Prostate gland (tissue), 2 donors: ENCODE data around the gene OR5A1. TPM values are rescaled to one million over a fixed set of nuclear protein-coding genes. Genes with fewer than 3 reads are reported as not detected.
"Not testable (repeated sequence)": the region's sequence is repeated elsewhere in the genome, so short reads cannot be mapped to it uniquely, and the experiment has no call there.

ENCODE experiments used
- DNase-seq: peaks from one replicate; pipeline ENCODE4 v3.0.0-alpha.2; 2019; ENCODE audit warnings: low spot score
- H3K27ac ChIP-seq, 2 donors: fragments of 200-600 bp; sonication (generic); 2 replicates each; pipeline ENCODE4 v1.5.1; 2017 to 2019
- H3K27me3 ChIP-seq: fragments of 200-600 bp; sonication (generic); replicated peaks from 2 replicates; pipeline ENCODE4 v1.5.1; 2019; ENCODE audit not compliant: insufficient read depth
- H3K36me3 ChIP-seq, 2 donors: fragments of 200-600 bp; sonication (generic); 1 replicate in 1 of 2; 2 replicates in 1 of 2; pipeline versions ENCODE4 v1.5.1 to v1.8.1; 2017 to 2019
- H3K4me1 ChIP-seq: fragments of 200-600 bp; sonication (generic); replicated peaks from 2 replicates; pipeline ENCODE4 v1.5.1; 2019
- H3K4me3 ChIP-seq, 2 donors: fragments of 200-600 bp; sonication (generic); 2 replicates each; pipeline ENCODE4 v1.5.1; 2017 to 2019
- H3K9me3 ChIP-seq: fragments of 200-600 bp; sonication (generic); 2 replicates; pipeline ENCODE4 v1.5.1; 2017
- CTCF ChIP-seq, 4 experiments: fragments of 200-600 bp in 2 of 4; fragments of 450-650 bp in 2 of 4; sonication (generic) in 2 of 4; IDR thresholded peaks; 1 replicate in 3 of 4; 2 replicates in 1 of 4; pipeline ENCODE4 v1.5.1; 2016 to 2019; ENCODE audit warnings: antibody characterized with exemption in 4 of 4, mild to moderate bottlenecking in 2 of 4, moderate library complexity in 2 of 4
- POLR2A ChIP-seq: fragments of 450-650 bp; IDR thresholded peaks from one replicate; pipeline ENCODE4 v1.6.1; 2016; ENCODE audit warnings: antibody characterized with exemption, mild to moderate bottlenecking
- POLR2AphosphoS5 ChIP-seq: sonication (generic); formaldehyde crosslinking; IDR thresholded peaks from one replicate; pipeline ENCODE4 v1.6.1; 2017; ENCODE audit warnings: antibody characterized with exemption
- WGBS: methylation state at CpG from one replicate; pipeline ENCODE4 v1.1.5; 2018; 5-methylcytosine and 5-hydroxymethylcytosine counted together
- intact Hi-C: fragments of 100-400 bp; cut with DNase I; formaldehyde crosslinking; loops from one replicate; pipeline ENCODE4 v1.14.2; 2022
- total RNA-seq, 2 donors: library from RNA; depleted of rRNA; stranded (reverse); fragments of >200 nt; gene quantifications; one replicate each; pipeline ENCODE4 v1.1.0, GENCODE V29; 2016

The OR5A1 gene
- total RNA-seq, 2 donors from 2014 or later = 0.17 TPM; not detected in 1

DNA sequence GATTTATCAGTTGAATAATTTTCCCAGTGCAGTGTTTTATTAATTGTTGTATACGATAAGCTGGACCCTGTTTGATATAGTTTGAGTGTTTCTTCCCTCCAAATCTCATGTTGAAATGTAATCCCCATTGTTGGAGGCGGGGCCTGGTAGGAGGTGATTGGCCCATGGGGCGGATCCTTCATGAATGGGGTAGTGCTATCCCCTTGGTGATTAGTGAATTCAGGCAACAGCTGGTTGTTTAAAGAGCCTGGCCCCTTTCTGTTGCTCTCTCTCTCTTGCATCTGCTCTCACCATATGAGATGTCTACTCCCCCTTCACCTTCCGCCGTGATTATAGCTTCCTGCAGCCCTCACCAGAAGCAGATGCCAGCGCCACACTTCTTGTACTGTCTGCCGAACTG is 1.5 kb downstream of the OR5A1 start:
- Histone ChIP-seq H3K9me3 (no peaks in the 10 kb centered on the region), H3K36me3 (no peaks in the 10 kb centered on the region), H3K27me3 (no peaks in the 10 kb centered on the region), H3K4me1 (no peaks in the 10 kb centered on the region), H3K27ac (no peak overlapping the region), H3K4me3 (no peak overlapping the region)
- no peak for DNase-seq
- 72% methylated on average over 7 of the region's 7 CpGs for WGBS
- no peak for TF ChIP-seq CTCF (IDR thresholded peaks at IDR 0.05)
- no peak for TF ChIP-seq POLR2AphosphoS5
- no peak for TF ChIP-seq POLR2A
- intact Hi-C loops = no loop called here

- H3K27me3 ChIP-seq, H3K27ac ChIP-seq, DNase-seq, H3K36me3 ChIP-seq, H3K9me3 ChIP-seq, H3K4me1 ChIP-seq, intact Hi-C loops, H3K4me3 ChIP-seq: not testable (repeated sequence)
- 86% methylated on average over 1 of the region's 1 CpG for WGBS
Observed at GRCh38 chr11:59445624-59446023, 9.4 kb downstream of the OR5A1 start.

DNA sequence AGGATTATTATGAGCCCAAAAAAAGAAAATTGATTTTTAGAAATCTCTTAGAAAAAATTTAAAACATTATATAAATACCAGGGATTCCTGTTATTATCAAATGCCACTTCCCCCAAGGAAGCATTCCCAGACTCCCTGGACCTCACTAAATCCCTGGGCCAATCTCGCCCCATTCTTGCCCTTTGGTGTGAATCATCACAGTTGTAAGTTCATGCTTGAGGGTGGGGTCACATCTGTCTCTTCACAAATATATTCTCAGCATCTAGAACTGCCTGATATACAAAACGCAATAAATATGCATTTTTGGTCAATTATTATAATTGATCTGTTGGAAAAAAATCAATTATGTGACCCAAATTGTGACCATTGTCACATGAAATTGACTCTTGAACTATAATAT is 12.2 kb downstream of the OR5A1 start:
- no peaks in the 10 kb centered on the region for H3K27me3 ChIP-seq
- 84% methylated on average over 2 of the region's 2 CpGs for WGBS
- no peak overlapping the region for H3K4me3 ChIP-seq
- no peaks in the 10 kb centered on the region for H3K36me3 ChIP-seq
- no peak for DNase-seq
- H3K4me1 ChIP-seq = no peaks in the 10 kb centered on the region
- H3K9me3 ChIP-seq = no peaks in the 10 kb centered on the region
- intact Hi-C loops = no loop called here
- no peak overlapping the region for H3K27ac ChIP-seq
- no peak for TF ChIP-seq CTCF (IDR thresholded peaks at IDR 0.05)

DNA sequence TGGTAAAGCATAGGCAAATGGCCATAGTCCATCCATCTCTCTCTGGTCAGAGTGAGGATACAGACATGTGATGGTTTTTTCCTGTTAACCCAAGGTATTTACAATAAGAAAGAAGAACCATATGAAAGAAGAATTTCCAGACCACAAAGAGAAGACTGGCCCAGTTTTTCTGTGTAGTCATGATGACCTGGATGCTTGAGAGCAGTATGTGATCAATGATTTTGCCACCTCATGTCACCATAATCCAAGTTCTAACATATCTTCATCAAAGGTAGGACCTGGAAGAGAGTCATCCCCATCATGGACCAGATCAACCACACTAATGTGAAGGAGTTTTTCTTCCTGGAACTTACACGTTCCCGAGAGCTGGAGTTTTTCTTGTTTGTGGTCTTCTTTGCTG is 20.4 kb downstream of the OR5A1 start, which contains the start of gene OR4D6:
TSS of gene OR4D6 (plus strand) at position 301 of the 400 bp plus-strand sequence. CDS start at position 301, 0 bp downstream.
- H3K4me3 ChIP-seq = no peak within 1 kb of the TSS
- H3K4me1 ChIP-seq = no peaks in the 10 kb centered on the region
- no peaks in the 10 kb centered on the region for H3K27me3 ChIP-seq
- no peaks in the 10 kb centered on the region for H3K9me3 ChIP-seq
- no peak for DNase-seq
- intact Hi-C loops = no loop called here
- WGBS = 85% methylated on average over 2 of the region's 2 CpGs
- no peak within 1 kb of the TSS for H3K27ac ChIP-seq
- no peaks in the 10 kb centered on the region for H3K36me3 ChIP-seq
- TF ChIP-seq POLR2A (no peak), CTCF (IDR thresholded peaks at IDR 0.05) (no peak), POLR2AphosphoS5 (no peak)

DNA sequence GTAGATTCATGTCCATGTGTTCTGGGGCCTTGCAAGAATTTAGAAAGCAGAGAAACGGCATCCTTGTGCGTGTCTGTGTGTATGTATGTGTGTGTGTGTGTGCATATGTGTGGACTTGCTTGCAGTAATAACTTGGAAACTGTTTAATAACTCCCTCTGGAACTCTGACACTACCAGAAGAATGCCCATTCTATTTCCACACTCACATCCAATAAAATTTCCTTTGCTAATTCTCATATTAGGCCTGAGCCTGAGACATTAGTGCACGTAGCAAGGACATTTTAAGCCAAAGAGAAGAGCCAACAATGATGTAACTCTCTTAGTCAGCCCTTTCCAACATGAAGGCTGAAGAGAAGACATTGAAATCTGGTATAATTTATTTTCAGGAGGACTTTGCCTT is 23.6 kb downstream of the OR5A1 start:
- Histone ChIP-seq H3K27ac (no peak overlapping the region), H3K36me3 (no peaks in the 10 kb centered on the region), H3K4me3 (no peak overlapping the region), H3K27me3 (no peaks in the 10 kb centered on the region), H3K9me3 (no peaks in the 10 kb centered on the region), H3K4me1 (no peaks in the 10 kb centered on the region)
- intact Hi-C loops = no loop called here
- DNase-seq = no peak
- WGBS = 84% methylated on average over 3 of the region's 3 CpGs
- no peak for TF ChIP-seq POLR2A
- TF ChIP-seq CTCF (IDR thresholded peaks at IDR 0.05) = no peak
- TF ChIP-seq POLR2AphosphoS5 = no peak
